ENCODE data around the gene ARNT2. TPM values are rescaled to one million over a fixed set of nuclear protein-coding genes. Genes with fewer than 3 reads are reported as not detected.

The ARNT2 gene
- total RNA-seq, 1 donor from 2014 or later, result 6.4 TPM

DNA sequence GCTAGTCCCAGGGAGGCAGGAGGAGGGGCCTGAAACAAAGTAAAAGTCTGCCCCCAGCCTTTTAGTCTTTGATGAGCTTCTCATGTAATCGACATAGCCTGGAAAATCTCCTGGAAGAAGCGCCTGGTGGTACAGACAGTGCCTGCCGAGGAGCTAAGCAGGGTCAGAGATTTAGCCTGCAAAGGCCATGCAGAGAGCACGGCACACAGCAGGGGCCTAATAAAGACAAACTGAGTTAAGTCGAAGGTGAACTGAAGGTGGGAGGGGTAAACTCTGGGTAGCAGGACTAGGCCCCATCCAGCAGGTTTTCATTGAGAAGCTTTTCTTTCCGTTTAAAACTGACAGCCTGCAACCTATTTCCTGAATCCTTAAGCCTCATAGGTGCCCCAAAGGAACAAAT is 175.4 kb downstream of the ARNT2 start:
- Histone ChIP-seq H3K4me1 (no peaks in the 10 kb centered on the region), H3K9me3 (no peaks in the 10 kb centered on the region), H3K27me3 (no peaks in the 10 kb centered on the region), H3K36me3 (no peaks in the 10 kb centered on the region), H3K27ac (no peak overlapping the region), H3K4me3 (no peak overlapping the region)
- intact Hi-C loops (cut with DNase I), result no loop called here
- TF ChIP-seq, protein P1, sequence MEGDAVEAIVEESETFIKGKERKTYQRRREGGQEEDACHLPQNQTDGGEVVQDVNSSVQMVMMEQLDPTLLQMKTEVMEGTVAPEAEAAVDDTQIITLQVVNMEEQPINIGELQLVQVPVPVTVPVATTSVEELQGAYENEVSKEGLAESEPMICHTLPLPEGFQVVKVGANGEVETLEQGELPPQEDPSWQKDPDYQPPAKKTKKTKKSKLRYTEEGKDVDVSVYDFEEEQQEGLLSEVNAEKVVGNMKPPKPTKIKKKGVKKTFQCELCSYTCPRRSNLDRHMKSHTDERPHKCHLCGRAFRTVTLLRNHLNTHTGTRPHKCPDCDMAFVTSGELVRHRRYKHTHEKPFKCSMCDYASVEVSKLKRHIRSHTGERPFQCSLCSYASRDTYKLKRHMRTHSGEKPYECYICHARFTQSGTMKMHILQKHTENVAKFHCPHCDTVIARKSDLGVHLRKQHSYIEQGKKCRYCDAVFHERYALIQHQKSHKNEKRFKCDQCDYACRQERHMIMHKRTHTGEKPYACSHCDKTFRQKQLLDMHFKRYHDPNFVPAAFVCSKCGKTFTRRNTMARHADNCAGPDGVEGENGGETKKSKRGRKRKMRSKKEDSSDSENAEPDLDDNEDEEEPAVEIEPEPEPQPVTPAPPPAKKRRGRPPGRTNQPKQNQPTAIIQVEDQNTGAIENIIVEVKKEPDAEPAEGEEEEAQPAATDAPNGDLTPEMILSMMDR (IDR thresholded peaks at IDR 0.05), result no peak
- DNase-seq (ENCODE audit: low spot score in 2 of 2), result no peak

DNA sequence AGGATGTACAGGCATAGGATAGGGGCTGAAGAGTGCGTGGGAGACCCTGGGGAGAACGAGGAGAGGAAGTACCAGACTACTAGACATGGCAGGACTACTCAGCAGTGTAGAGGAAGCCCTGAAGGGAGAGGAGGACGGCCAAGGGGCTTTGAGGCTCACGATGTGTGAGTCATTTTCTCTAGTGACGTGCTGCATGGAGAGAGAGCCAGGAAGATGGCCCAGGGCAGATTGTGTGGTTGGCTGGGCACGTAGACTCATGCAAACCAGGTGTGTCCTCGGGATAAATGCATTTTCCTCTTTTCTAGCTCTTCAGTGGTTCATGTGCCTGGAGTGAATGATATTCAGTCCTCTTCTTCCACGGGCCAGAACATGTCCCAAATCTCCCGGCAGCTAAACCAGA is 175.9 kb downstream of the ARNT2 start:
- Histone ChIP-seq H3K9me3 (no peaks in the 10 kb centered on the region), H3K4me1 (no peaks in the 10 kb centered on the region), H3K27ac (no peak overlapping the region), H3K27me3 (no peaks in the 10 kb centered on the region), H3K36me3 (no peaks in the 10 kb centered on the region), H3K4me3 (no peak overlapping the region)
- intact Hi-C loops (cut with DNase I), result no loop called here
- no peak for DNase-seq (ENCODE audit: low spot score in 2 of 2)
- TF ChIP-seq, protein P1 (IDR thresholded peaks at IDR 0.05), result no peak

- TF ChIP-seq, protein P1 (IDR thresholded peaks at IDR 0.05), result no peak
- Histone ChIP-seq H3K27ac (no peak overlapping the region), H3K36me3 (no peaks in the 10 kb centered on the region), H3K4me1 (no peaks in the 10 kb centered on the region), H3K4me3 (no peak overlapping the region), H3K27me3 (no peaks in the 10 kb centered on the region), H3K9me3 (no peaks in the 10 kb centered on the region)
- intact Hi-C loops (cut with DNase I), result no loop called here
- no peak for DNase-seq (ENCODE audit: low spot score in 2 of 2)
Measured at GRCh38 chr15:80580536-80581260, 176.5 kb downstream of the ARNT2 start.

GRCh38 chr15:80581976-80582375 is 177.8 kb downstream of the ARNT2 start:
- TF ChIP-seq, protein P1 (IDR thresholded peaks at IDR 0.05), result no peak
- no peak overlapping the region for H3K27ac ChIP-seq
- no peak for DNase-seq (ENCODE audit: low spot score in 2 of 2)

DNA sequence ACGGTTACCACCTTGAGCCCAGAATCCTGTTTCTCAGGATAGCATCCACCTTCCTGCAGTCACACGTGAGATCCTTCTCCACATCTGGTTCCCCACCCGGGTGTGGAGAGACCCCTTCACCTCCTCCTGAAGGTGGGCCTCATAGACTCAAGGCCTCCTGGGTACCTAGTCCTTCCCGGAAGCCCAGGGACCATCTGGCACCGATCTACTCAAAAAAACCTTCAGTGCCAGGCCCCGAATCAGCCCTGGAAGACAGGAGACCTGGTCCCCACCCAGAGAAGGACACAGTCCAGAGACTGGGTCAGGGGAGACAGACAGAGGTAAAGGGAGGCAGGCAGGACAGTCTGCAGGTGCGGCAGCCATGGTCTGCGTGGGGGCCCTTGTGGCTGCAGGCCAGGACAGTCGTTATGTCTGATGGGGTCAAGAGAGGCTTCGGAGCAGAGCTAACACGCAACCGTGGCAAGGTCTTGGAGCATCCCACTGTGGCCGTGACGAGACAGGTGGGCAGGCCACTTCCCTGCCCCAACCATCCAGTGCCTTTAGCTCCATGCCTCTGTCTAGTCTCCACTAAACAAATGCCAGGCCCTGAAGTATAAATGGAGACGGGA is 178.7 kb downstream of the ARNT2 start:
- H3K27me3 ChIP-seq, result no peaks in the 10 kb centered on the region
- TF ChIP-seq, protein P1 (IDR thresholded peaks at IDR 0.05), result no peak

More at GRCh38 chr15:80581976-80582375, 177.8 kb downstream of the ARNT2 start:
- Histone ChIP-seq H3K4me1 (no peaks in the 10 kb centered on the region), H3K36me3 (no peaks in the 10 kb centered on the region), H3K9me3 (no peaks in the 10 kb centered on the region), H3K4me3 (no peak overlapping the region), H3K27me3 (no peaks in the 10 kb centered on the region)
- intact Hi-C loops (cut with DNase I), result no loop called here

More for the DNA sequence above, 178.7 kb downstream of the ARNT2 start:
- H3K36me3 ChIP-seq, result no peaks in the 10 kb centered on the region
- H3K4me1 ChIP-seq, result no peaks in the 10 kb centered on the region
- H3K4me3 ChIP-seq, result no peak overlapping the region
- no peaks in the 10 kb centered on the region for H3K9me3 ChIP-seq
- H3K27ac ChIP-seq, result no peak overlapping the region
- intact Hi-C loops (cut with DNase I), result no loop called here
- no peak for DNase-seq (ENCODE audit: low spot score in 2 of 2)
